ENCODE measurements around the gene LOC101059915.

The LOC101059915 gene

DNA sequence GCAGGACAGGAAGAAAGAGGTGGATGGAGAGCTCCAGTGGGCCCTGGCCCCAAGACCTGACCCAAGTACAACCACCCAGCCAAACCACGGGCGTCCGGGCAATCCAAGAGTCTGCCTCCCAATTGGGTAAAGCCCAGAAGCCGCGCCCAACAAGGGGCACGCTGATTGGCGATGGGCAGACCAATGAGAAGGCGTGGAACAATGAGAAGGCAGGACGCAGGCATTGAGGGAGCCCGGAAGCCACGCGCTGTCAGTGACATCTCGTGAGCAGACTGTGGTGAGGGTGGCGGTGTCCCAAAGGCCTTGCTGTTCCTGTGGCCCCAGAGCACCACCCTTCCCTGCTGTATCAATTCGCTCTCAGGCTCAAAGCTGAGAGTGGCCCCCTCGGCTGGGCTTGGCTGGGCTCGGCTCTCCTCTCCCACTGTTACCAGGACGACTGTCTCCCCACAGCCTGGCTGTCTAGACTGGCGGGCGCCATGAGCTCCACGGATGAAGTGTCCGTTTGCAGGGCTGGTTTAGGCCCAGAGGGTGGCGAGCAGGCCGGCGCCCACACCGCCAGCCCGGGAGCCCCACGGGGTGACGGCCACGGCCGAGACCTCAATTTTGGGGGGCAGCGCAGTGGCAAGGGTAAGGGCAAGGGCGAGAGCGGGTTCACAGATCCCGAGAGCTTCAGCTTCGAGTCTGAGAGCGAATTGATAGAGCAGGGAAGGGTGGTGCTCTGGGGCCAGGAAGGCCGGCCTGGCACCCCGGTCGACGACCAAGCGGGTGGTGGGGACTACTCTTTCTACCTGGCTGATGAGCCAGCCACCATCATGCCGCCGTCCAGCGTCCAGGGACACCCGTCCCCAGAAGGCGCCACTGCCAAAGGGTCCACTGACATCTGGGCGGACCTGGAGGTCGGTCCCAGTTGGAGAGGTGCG, at the start of gene LOC101059915:
LOC101059915 (plus strand) TSS at position 219 of the 920 bp plus-strand sequence.
- DNase-seq, result no peak

DNA sequence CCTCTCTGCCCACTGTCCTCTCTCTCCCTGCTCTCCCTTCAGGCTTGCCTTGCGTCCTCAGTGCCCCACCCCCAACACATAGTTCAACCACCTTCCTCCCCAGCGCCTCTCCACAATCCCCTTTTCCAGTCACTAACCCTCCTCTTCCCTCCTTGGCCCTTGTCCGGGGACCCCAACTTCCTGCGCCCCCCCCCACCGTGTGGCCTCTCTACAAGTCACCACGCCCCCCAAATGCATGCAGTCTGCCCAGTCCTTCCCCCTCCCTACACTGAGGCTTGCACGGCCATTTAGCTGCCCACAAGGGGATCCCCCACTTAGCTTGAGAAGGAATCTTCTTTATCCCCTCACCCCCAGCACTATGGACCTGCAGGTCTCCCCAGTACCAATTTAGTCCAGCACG, 49.6 kb upstream of the LOC101059915 start:
- DNase-seq, result no peak

DNA sequence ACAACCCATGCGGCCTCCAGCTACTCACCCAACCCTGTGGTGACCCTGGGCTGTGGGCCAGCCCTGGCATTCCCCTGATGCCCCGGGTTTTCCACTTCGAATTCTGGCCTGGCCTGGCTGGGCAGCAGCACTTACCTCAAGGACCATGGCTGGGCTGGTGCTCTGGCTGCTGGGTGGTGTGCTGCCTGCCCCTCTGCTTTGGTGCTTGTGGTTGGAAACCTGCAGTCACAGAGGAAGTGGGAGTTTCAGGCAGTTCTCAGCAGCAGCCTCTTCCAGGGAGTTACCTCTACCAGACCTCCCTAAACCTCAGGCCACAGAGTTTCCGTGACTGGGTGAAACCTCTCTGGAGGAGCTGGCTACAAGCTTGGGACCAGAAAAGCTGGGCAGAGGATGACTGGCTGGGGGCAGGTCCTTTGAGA, 49.0 kb upstream of the LOC101059915 start, which contains the start of gene CXCR3:
CXCR3 (minus strand) TSS at position 209 of the 419 bp plus-strand sequence; CDS start at position 147, 62 bp downstream.
- no peak for DNase-seq

DNA sequence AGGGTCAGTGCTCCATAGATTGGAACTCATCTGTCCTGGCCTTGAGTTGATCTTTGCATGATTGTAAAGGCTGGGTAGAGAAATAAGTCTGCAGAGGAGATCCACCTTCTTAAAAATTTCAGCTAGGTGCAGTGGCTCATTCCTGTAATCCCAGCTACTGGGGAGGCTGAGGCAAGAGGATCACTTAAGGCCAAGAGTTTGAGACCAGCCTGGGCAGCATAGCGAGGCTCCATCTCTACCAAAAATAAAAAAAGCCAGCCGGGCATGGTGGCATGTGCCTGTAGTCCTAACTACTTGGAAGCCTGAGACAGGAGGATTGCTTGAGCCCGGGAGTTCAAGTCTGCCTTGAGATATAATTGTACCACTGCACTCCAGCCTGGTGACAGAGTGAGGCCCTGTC, 48.6 kb upstream of the LOC101059915 start:
- DNase-seq, result no peak

DNA sequence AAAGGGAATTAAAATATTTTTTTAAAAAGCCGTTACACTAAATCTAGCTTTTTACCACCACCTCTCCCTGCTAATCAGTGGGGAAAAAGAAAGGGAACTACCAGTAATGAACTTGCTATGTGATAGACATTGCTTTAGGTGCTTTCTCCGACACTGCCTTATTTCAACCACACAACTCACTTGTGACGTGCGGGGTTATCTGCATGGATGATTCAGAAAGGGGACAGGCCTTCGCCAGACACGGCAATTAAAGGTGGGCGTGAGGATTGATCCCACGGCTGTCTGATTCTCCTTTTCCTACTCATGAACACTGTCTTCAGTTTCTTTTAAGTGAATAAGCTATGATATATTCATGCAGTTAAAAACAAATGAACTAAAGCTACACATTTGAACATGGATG, 48.2 kb upstream of the LOC101059915 start:
- no peak for DNase-seq

DNA sequence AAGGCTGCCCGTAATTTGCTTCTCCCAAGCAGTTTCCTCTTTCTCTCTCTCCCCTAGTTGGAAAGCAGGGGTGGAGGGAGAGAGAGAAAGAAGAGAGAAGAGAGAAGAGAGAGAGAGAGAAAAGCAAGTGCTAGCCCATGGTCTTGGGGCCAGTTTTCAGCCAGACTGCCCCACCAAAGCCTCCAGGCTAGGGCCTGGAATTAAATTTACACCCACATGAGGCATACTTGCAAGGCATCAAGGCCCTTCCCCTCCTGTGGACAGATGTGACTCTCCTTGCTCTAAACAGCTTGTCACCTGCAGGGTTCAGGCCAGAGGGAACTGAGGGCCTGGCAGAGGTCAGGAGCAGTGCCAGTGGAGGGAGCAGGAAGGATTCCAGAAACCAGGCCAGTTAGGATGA, 47.4 kb upstream of the LOC101059915 start:
- no peak for DNase-seq

DNA sequence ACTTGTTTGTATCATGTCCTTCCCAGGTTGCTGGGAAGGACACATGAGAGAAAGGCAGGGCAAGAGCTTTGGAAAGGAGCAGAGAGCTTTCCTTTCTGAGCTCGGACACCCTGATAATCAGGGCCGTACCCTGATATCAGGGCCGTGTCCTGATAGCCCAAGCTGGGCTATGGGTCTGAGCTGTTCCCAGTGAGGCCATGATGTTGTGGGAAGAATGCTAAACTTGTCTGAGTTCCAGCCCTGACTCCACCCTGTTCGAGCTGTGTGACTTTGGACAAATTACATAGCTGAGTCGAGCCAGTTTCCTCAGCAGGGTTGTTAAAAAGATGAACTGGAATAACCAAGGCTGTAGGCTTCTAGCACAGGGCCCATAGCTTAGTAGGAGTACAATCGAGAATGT, 45.7 kb upstream of the LOC101059915 start:
- no peak for DNase-seq

DNA sequence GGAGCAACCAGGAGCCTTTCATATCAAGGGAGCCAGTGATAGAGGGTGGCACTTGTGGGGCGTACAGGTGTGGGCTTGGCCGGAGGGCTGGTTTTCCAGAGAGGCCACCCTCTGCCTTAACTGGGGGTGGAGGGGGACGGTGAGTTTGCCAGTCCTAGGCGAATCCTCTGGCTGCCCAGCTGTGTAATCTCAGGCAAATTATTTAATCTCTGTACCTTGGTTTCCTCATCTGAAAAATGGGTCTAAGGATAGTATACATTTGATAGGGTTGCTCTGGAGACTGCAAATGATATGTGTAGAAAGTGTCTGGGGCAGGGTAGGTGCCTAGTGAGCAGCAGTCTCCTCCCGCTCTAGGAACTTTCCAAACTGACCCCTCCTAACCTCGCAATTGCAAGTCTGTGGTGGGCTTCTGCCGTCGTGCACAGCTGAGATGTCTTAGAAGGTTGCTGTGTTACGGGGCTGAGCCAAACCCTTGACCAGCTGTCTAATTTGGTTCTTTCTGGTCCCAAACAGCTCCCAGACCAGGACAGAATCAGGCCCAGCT, 45.2 kb upstream of the LOC101059915 start:
- DNase-seq, result no peak

DNA sequence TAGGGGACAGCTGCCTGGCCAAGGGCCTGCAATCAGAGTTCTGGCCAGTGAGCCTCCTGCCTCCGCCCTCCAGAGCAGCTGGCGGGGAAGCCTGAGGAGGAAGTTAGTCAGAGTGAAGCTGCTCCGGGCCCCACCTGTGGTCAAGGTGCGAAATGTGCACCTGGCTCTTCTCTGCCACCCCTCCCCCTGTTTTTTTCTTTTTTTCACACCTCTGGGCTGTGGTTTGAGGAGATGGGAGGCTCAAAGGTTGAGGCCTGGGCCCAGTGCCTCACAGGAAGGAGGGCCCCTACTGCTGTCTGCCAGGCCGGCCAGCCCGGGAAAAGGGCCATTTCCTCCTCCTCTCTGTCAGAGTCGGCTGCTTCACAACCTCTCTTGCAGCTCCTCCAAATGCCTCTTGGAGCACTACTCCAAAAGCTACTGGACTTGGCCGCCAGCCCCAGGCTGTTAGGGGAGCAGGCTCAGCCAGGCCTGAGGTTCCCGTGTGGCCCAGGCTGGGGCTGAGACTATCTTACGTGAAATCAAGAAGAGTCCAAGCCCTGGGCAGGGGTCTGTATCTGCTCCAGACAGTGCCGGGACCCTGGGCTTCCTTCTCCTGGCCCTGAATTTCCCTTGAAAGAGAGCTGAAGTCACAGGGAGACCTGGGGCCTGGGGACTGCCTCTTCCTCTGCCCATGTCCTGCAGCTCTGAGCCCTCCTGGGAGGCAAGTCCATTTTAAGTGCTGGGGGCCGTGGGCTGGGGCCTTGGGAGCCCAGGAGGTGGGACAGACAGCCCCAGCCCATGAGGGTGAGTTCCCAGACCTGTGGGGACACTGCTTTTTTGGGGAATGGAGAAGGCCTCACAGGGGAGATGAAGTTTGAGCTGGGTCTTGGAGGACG, 44.5 kb upstream of the LOC101059915 start:
- peak; percentile 39 for DNase-seq

DNA sequence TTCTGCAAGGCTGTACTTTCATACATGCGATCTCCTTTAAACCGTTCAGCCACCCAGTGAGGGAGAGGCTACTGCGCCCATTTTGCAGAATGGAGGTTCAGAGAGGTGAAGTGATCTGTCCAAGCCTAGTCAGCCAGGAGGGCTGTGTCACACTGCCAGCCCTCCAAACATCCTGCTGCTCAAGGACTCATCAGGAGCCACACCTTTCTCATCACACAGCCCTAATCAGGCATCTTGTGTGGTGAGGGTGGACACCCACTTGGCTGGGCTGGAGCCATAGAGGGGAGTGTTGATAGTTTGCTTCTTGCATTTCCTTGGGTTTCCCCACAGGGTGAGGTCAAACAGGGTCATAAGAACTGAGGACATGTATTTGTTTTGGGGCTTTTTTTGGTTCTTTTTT, 43.6 kb upstream of the LOC101059915 start:
- no peak for DNase-seq

DNA sequence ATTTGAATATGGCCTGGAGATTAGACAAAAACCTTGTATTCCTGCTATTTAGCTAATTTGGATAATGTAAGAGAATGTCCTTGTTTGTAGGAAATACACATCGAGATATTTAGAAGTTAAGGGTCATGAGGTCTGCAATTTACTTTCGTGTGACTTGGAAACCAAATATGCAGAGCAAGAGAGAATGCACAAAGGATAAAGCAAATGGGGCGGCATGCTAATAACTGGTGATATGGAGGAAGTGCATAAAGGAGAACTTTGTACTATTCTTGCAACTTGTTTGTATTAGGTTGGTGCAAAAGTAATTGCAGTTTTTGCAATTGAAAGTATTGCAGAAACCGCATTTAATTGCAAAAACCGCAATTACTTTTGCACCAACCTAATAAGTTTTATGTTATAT, 41.9 kb upstream of the LOC101059915 start:
- DNase-seq, result no peak

DNA sequence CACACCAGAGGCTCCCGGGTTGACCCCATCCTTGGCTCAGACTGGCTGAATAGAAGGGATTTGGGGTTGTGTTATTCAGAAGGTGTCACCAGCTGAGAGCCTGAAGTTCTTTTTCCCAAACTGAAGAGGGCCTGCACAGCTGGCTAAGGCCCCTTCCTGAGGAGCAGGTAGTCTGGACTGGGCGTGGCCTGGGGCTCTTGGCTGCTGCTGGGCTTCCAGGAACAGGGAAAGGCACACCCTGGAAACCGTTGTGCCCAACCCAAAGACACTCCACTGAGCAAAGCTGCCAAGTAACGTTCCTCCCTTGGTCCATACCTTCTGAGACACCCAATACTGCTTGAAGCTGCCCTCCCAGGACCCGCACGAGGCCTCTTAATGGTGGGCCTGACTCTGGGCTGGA, 40.8 kb upstream of the LOC101059915 start:
- DNase-seq, result no peak

DNA sequence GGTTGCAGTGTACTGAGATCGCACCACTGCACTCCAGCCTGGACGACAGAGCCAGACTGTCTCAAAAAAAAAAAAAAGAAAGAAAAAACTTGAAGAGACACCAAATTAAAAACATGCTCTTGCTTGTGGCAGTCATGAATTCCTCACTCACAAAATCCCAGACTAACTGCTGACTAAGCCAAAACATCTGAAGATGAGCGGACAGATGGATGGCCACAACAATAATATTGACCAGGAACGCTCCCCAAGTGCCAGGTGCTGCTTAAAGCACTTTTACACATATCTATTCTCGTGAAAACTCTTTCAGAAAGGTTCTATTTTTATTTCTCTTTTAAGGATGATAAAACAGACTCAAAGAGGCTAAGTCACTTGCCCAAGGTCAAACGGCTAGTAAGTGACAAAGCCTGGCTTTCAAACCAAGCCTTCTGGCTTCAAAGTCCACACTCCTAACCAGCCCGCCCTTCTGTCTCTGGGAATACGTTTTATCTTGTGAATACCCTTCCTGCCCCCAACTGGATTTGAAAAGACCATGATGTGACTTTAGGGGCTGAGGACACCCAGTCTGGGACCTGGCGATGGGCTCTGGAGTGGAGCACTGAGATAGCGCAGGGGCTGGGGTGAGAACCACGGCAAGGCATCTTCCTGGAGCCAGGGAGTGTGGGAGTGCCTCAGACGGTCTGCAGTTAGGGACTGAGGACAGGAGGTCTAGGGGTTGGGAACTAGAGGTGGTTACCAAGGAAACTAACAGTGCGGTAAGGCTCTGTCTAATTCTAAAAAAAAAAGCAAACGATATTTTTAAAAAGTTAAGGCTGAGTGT, 39.5 kb upstream of the LOC101059915 start:
- DNase-seq, result no peak

DNA sequence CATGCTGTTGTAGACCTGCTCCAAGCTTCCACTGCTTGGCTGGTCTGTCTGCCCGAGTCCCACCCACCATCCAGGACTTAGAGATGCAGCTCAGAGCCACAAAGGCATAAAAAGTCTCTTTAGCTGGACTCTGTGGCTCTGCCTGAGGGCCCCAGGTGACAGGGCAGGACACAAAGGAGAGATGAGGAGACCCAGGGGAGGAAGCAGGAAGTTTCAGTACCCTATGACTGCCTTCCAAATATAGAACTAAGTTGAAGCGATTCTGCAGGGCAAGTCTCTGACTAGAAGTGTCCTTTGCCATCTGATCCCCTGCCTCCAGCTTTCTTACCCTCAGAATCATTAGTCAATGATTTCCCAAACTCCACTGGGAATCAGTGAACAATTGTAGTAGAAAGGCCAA, 37.9 kb upstream of the LOC101059915 start:
- DNase-seq, result no peak

DNA sequence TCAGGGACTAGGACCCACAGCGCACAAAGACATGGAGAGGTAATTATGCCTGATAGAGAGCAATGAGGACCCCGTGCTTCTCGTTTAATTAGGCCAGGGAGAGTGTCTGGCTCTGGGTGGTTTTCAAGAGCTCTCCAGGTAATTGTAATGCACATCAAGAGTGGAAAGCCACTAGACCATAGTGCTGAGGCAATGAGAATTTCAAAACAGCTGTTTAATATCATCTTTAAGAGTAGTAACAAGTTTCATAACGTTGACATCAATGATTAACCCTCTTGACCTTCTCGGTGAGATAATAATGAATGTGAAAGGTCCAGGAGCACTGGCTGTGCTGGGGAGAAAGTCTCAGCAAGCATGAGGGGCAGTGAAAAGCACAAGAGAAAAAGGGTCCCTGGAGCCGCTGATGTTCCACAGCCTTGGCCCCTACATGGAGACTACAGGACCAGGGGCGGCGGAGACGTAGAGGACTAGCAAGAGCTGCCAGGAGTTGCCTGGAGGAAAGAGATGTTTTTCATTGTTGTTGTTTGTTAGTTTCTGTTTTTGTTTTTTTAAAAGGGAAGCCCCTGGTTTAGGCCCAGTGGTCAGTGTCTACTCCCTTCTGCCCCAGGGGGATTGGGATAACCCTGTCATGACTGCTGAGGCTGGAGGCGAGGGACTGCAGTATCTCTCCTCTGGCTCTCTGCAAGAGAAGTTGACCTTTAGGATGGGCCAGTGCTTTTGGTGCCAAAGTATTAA, 34.3 kb upstream of the LOC101059915 start:
- no peak for DNase-seq

DNA sequence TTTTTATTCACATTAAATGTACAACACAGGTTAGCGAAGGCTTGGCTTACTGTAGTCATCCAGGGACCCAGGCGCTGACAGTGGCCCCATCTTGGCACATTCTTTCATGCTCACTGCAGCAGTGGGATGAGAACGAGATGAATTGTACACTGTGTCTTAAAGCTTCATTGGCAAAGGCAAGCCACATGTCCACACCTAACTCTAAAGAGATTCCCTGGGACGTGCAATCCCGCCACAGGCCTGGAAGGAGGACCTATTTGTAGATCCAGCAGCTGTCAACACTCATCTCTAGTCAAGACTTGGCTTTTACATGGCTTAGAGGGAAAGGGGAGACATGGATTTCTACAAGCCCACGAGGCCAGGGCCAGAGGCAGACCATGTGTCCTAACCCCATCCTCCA, 33.0 kb upstream of the LOC101059915 start:
- DNase-seq, result no peak

DNA sequence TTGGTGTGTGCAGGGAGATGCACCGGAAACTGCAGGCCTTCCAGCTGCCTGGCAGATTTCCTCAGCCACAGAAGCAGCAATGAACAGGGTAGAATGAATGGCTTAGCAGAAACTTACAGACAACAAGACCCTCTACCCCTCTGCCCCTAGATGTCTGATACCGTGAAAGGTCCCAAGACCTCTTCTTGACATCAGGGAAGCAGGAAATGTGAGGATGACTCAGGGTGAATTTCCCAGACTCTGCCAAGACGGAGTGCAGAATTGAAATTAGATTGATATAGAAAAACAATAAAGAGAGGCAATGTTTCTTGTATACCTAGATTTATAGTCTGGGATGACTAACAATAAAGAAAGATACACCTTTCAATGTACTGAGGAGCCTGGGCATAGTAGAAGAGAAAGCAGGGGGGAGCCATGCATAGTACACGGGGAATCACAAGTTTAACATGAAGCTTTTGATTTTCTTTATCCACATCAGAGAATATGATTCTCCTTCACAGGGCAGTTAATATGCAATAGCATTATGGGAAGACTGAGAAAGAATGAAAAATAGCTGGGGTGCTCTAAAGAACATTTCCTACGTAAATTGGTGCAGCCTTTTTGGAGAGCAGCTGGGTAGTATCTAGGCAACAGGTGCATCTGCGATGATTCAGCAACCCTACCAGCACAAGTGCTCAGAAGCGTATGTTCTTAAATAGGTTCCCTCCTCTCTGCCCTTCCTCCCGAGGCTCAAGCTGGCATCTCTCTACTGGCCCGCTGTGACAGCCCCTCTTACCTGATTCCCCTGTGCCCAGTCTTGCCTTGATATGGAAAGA, 30.7 kb upstream of the LOC101059915 start:
- no peak for DNase-seq

DNA sequence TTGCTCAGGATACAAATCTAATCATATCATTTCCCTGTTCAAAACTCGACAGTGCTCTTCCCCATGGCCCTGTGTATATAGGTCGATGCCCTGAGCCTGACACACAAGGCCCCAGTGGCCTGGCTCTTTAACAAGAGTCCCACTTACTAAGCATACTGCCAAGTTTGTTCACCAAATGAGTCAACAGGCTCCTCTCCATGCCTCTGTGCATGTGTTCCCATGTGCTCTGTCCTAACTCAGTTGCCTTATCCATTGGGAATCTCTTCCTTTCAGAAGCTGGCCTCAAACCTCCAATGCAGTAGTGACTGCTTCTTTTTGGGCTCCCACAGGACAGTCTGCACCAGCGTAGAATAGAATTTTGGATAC, 30.1 kb upstream of the LOC101059915 start:
- peak; percentile 42 for DNase-seq

DNA sequence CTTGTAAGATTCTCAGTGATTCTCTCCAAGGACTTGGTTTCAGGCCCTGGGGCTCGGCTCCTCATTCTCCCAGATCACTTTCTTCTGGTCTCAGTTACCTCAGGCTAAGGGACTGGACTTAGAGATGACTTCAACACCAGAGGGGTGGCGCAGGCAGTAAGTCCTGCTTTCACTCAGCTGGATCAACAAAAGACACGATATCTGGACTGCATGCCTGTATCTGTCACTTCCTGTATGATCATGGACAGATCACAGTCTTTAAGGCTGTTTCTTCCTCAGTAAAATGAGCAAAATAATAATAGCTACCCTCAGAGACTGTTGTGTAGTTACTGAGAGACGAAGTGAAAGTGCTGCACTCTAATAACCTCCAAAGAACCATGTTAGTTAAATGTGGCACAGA, 29.5 kb upstream of the LOC101059915 start:
- peak; percentile 58 for DNase-seq

DNA sequence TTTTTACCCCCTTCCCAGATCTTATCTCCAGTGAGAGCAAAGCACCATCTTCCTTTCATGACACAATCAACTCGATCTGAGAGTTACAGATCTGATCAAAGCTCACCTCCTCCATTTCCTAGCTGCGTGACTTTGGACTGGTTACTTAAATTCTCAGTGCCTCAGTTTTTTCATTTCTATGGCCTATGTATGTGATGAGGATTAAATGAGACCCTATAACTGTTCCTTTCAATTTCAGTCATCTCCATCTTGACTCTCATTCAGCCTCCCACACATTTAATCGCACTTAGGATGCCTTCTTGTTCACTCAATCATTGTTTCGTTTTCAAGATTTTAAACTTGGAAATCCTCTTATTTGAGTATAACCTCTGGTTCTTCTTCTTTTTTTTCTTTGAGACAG, 28.9 kb upstream of the LOC101059915 start:
- no peak for DNase-seq

DNA sequence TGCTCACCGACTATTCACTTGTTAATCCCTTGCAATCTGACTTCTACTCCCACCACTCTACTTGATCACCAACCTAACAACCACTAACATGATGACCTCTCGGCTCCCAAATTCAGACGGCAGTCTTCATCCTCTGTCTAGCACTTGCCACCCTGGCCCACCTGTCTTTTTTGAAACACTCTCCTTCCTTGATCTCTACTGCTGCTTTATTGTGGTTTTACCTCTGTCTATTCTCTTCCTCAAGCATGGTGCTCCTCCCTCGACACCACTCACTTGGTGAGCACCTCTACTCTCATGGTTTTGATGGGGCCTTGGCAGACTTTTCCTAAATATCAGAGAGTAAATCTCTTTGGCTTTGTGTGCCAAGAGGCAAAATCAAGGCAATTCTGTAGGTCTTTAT, 27.3 kb upstream of the LOC101059915 start:
- DNase-seq, result no peak

Data from HCEC 1CT (cell line).